ENCODE results near the gene ADORA1. TPM values are rescaled to one million over a fixed set of nuclear protein-coding genes. Genes with fewer than 3 reads are reported as not detected.

Gene ADORA1
- total RNA-seq, 1 experiment from 2014 or later: 0.58 TPM

GRCh38 chr1:203173011-203173555, 45.6 kb downstream of the ADORA1 start:
- DNase-seq (ENCODE audit: low spot score): no peak

- DNase-seq (ENCODE audit: low spot score): no peak
Observed at GRCh38 chr1:203173566-203173965, 46.0 kb downstream of the ADORA1 start.

- no peak for DNase-seq (ENCODE audit: low spot score)
Observed at GRCh38 chr1:203174324-203174985, 46.9 kb downstream of the ADORA1 start.

GRCh38 chr1:203175237-203175826, 47.8 kb downstream of the ADORA1 start, which contains the start of gene MYBPH:
Gene MYBPH, minus strand, starts transcription at chr1:203175826. Its CDS starts 71 bp downstream, at chr1:203175755.
- DNase-seq (ENCODE audit: low spot score): no peak

- no peak for DNase-seq (ENCODE audit: low spot score)
Observed at GRCh38 chr1:203175827-203176241, 48.3 kb downstream of the ADORA1 start.

- DNase-seq (ENCODE audit: low spot score): no peak
Observed at GRCh38 chr1:203176273-203177035, 48.9 kb downstream of the ADORA1 start.

GRCh38 chr1:203177036-203177405, 49.5 kb downstream of the ADORA1 start:
- no peak for DNase-seq (ENCODE audit: low spot score)

- no peak for DNase-seq (ENCODE audit: low spot score)
Observed at GRCh38 chr1:203177470-203178039, 50.0 kb downstream of the ADORA1 start.

GRCh38 chr1:203178083-203178482, 50.6 kb downstream of the ADORA1 start:
- DNase-seq (ENCODE audit: low spot score): no peak

- DNase-seq (ENCODE audit: low spot score): no peak
Observed at GRCh38 chr1:203178821-203179666, 51.5 kb downstream of the ADORA1 start.

GRCh38 chr1:203179667-203180005, 52.1 kb downstream of the ADORA1 start:
- no peak for DNase-seq (ENCODE audit: low spot score)

- DNase-seq (ENCODE audit: low spot score): no peak
Observed at GRCh38 chr1:203180611-203181330, 53.2 kb downstream of the ADORA1 start.

- no peak for DNase-seq (ENCODE audit: low spot score)
Observed at GRCh38 chr1:203181586-203182386, 54.3 kb downstream of the ADORA1 start.

- no peak for DNase-seq (ENCODE audit: low spot score)
Observed at GRCh38 chr1:203182387-203182953, 54.9 kb downstream of the ADORA1 start.

GRCh38 chr1:203183828-203184227, 56.3 kb downstream of the ADORA1 start:
- no peak for DNase-seq (ENCODE audit: low spot score)

GRCh38 chr1:203184467-203184866, 56.9 kb downstream of the ADORA1 start:
- DNase-seq (ENCODE audit: low spot score): no peak

- DNase-seq (ENCODE audit: low spot score): no peak
Observed at GRCh38 chr1:203185061-203185461, 57.5 kb downstream of the ADORA1 start.

GRCh38 chr1:203185585-203185984, 58.1 kb downstream of the ADORA1 start:
- DNase-seq (ENCODE audit: low spot score): no peak

- no peak for DNase-seq (ENCODE audit: low spot score)
Observed at GRCh38 chr1:203186091-203186445, 58.5 kb downstream of the ADORA1 start.

All from H4 (cell line).